GM23248 (cell line): ENCODE data around the gene PHF12.

Source experiments
- EZH2 ChIP-seq: fragments of 200-600 bp; sonication (generic); IDR thresholded peaks from 2 replicates; pipeline ENCODE4 v1.6.1; 2018; ENCODE audit warnings: antibody characterized with exemption, mild to moderate bottlenecking; ENCODE audit not compliant: insufficient read depth, poor library complexity, severe bottlenecking
- EZH2phosphoT487 ChIP-seq: fragments of 200-600 bp; sonication (generic); IDR thresholded peaks from 2 replicates; pipeline ENCODE4 v1.6.1; 2018; ENCODE audit warnings: antibody characterized with exemption, moderate library complexity, mild to moderate bottlenecking, low read depth; ENCODE audit not compliant: insufficient read depth

DNA sequence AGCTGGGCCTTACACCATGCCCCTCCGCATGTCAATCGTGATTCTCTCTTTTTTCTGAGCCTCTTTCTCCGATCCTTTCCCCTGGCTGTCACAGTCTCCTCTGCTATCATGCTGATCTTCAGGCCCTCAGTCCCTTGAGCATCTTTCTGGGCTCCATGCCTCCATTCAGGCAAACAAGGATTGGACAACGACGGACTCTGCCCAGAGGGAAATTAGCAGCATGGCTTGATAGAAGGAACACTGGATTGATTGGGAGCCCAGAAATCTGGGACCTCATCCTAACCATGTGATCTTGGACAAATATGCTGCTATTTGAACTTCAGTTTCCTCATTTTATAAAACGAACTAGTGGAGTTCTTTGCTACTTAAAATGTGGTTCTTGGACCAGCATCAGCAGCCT, 19.6 kb upstream of the PHF12 start:
- TF ChIP-seq EZH2, result no peak
- TF ChIP-seq EZH2phosphoT487, result no peak
